B cell (primary cell): Measurements from ENCODE around the gene BID. TPM values are rescaled to one million over a fixed set of nuclear protein-coding genes. Genes with fewer than 3 reads are reported as not detected.

ENCODE experiments used
- ATAC-seq: fragments of 200-7000 bp; cut with Tn5 transposase; one replicate; pipeline ENCODE4 v1.10.0; 2021; ENCODE audit warnings: low read depth, mild to moderate bottlenecking, moderate number of reproducible peaks, moderate library complexity
- CTCF ChIA-PET: fragments of 350-600 bp; sonication (Branson Sonifier 250); formaldehyde crosslinking; loops from one replicate; lab custom pipeline; 2021; ENCODE audit warnings: antibody characterized with exemption, inconsistent platforms; lab: Charles Lee
- POLR2A ChIA-PET: fragments of 350-600 bp; sonication (Branson Sonifier 250); formaldehyde crosslinking; loops from one replicate; lab custom pipeline; 2021; ENCODE audit warnings: antibody characterized with exemption; lab: Charles Lee
- DNase-seq: peaks from one replicate; pipeline ENCODE4 v3.0.0; 2013
- H2AFZ ChIP-seq: 2 replicates; pipeline ENCODE4 v1.6.1; 2012; ENCODE audit warnings: mild to moderate bottlenecking, low read depth, low read length; ENCODE audit not compliant: insufficient read depth, poor library complexity, severe bottlenecking
- H3K27ac ChIP-seq, 2 donors: 1 replicate in 1 of 2; 2 replicates in 1 of 2; pipeline ENCODE4 v1.5.1; 2012 to 2013; ENCODE audit warnings: low read length in 2 of 2, mild to moderate bottlenecking in 2 of 2, moderate library complexity in 1 of 2
- H3K27me3 ChIP-seq, 4 experiments: fragments of 200-600 bp in 1 of 4; sonication (generic) in 1 of 4; replicated peaks in 1 of 4; 1 replicate in 2 of 4; 2 replicates in 2 of 4; pipeline versions ENCODE4 v1.6.1 to v1.7.0; 2013 to 2016; ENCODE audit warnings: low read length in 3 of 4, mild to moderate bottlenecking in 2 of 4, mixed read lengths in 1 of 4, moderate library complexity in 1 of 4; ENCODE audit not compliant: insufficient read depth in 4 of 4, control insufficient read depth in 3 of 4; ENCODE audit errors: control extremely low read depth in 1 of 4
- H3K36me3 ChIP-seq, 2 experiments: replicated peaks in 1 of 2; 1 replicate in 1 of 2; 2 replicates in 1 of 2; pipeline versions ENCODE4 v1.6.1 to v1.7.1; 2013; ENCODE audit warnings: low read length in 1 of 2; ENCODE audit not compliant: insufficient read depth in 2 of 2, control insufficient read depth in 1 of 2; ENCODE audit errors: control extremely low read depth in 1 of 2, extremely low read depth in 1 of 2
- H3K4me1 ChIP-seq, 2 donors: fragments of 200-600 bp in 1 of 2; sonication (generic) in 1 of 2; 1 replicate in 1 of 2; 2 replicates in 1 of 2; pipeline versions ENCODE4 v1.5.1 to v1.6.1; 2013 to 2017; ENCODE audit warnings: low read length in 2 of 2; ENCODE audit not compliant: control insufficient read depth in 2 of 2, insufficient read depth in 2 of 2
- H3K4me2 ChIP-seq: replicated peaks from 2 replicates; pipeline ENCODE3; 2012; ENCODE audit warnings: mild to moderate bottlenecking, low read depth, low read length; ENCODE audit not compliant: poor library complexity, severe bottlenecking
- H3K4me3 ChIP-seq, 5 experiments: fragments of 200-600 bp in 1 of 5; sonication (generic) in 1 of 5; 1 replicate in 3 of 5; 2 replicates in 2 of 5; pipeline versions ENCODE4 v1.5.1 to v1.7.0; 2011 to 2016; ENCODE audit warnings: low read length in 4 of 5, mild to moderate bottlenecking in 4 of 5, low read depth in 2 of 5, control low read depth in 1 of 5, moderate library complexity in 1 of 5; ENCODE audit not compliant: insufficient read depth in 1 of 5; ENCODE audit errors: control extremely low read depth in 1 of 5, extremely low read depth in 1 of 5
- H3K79me2 ChIP-seq: fragments of 200-600 bp; sonication (generic); one replicate; pipeline ENCODE4 v1.6.0; 2016; ENCODE audit warnings: low read length; ENCODE audit not compliant: control insufficient read depth, insufficient read depth
- H3K9ac ChIP-seq: fragments of 200-600 bp; sonication (generic); 2 replicates; pipeline ENCODE4 v1.6.1; 2017; ENCODE audit warnings: mild to moderate bottlenecking, low read length, moderate library complexity
- H3K9me3 ChIP-seq, 3 donors: one replicate each; pipeline versions ENCODE4 v1.6.1 to v1.7.1; 2013; ENCODE audit warnings: low read length in 2 of 3; ENCODE audit not compliant: control insufficient read depth in 2 of 3, insufficient read depth in 1 of 3; ENCODE audit errors: control extremely low read depth in 1 of 3
- H4K20me1 ChIP-seq: 2 replicates; pipeline ENCODE4 v1.6.0; 2012; ENCODE audit warnings: mild to moderate bottlenecking, low read length; ENCODE audit not compliant: insufficient read depth, control insufficient read depth, poor library complexity, severe bottlenecking
- H3K27ac Mint-ChIP-seq: one replicate; pipeline ENCODE4 v1.8.0; 2021; ENCODE audit warnings: mixed read lengths
- H3K27me3 Mint-ChIP-seq: one replicate; pipeline ENCODE4 v1.8.0; 2021; ENCODE audit warnings: mixed read lengths
- H3K4me1 Mint-ChIP-seq: one replicate; pipeline ENCODE4 v1.8.0; 2021; ENCODE audit warnings: mixed read lengths
- H3K4me3 Mint-ChIP-seq: one replicate; pipeline ENCODE4 v1.8.0; 2021; ENCODE audit warnings: mixed read lengths
- H3K9me3 Mint-ChIP-seq: one replicate; pipeline ENCODE4 v1.8.0; 2022; ENCODE audit warnings: mixed read lengths; ENCODE audit not compliant: insufficient read depth
- CTCF ChIP-seq: fragments of 200-600 bp; IDR thresholded peaks from one replicate; pipeline ENCODE4 v1.8.0; 2022; ENCODE audit warnings: antibody characterized with exemption, mild to moderate bottlenecking
- EZH2 ChIP-seq: IDR thresholded peaks from 2 replicates; pipeline ENCODE4 v1.6.1; 2012; ENCODE audit warnings: borderline replicate concordance, low read depth, mild to moderate bottlenecking, moderate library complexity, low read length; ENCODE audit not compliant: insufficient read depth, poor library complexity, severe bottlenecking
- WGBS: methylation state at CpG from one replicate; pipeline ENCODE4 v1.1.5; 2013; ENCODE audit warnings: missing lambda C conversion rate; ENCODE audit not compliant: insufficient coverage; 5-methylcytosine and 5-hydroxymethylcytosine counted together
- intact Hi-C: fragments of 100-400 bp; cut with micrococcal nuclease; formaldehyde crosslinking; loops from one replicate; pipeline ENCODE4 v1.10.0; 2022
- polyA plus RNA-seq: library from polyadenylated mRNA; depleted of rRNA; stranded (reverse); fragments of >200 nt; gene quantifications from 2 replicates; pipeline ENCODE4 v1.2.3, GENCODE V29; 2012
- total RNA-seq, 2 donors: library from RNA; stranded (reverse); fragments of 120-200 nt in 1 of 2; gene quantifications; 1 replicate in 1 of 2; 2 replicates in 1 of 2; pipeline versions ENCODE4 v1.2.3 to v1.2.4, GENCODE V29; 2013 to 2022

Gene BID
- total and polyA plus RNA-seq, 2 donors (not counting 1 experiment from before 2014, with no cell fraction given), result 17.5 to 23.3 TPM

GRCh38 chr22:17786435-17787161 is 12.3 kb upstream of the BID start:
- no peaks in the 10 kb centered on the region for H3K9me3 ChIP-seq
- Mint-ChIP-seq H3K9me3 (no peaks in the 10 kb centered on the region), H3K27me3 (no peaks in the 10 kb centered on the region), H3K4me3 (no peak overlapping the region), H3K4me1 (peaks cover 11% of the 10 kb centered on the region), H3K27ac (no peak overlapping the region)
- intact Hi-C loops, result no loop called here
- no peaks in the 10 kb centered on the region for H3K27me3 ChIP-seq
- H3K4me1 ChIP-seq, result peaks cover 0 to 5% of the 10 kb centered on the region in 2 donors
- no peak overlapping the region for H3K9ac ChIP-seq
- peaks cover 13% of the 10 kb centered on the region for H4K20me1 ChIP-seq
- no peaks in the 10 kb centered on the region for H3K79me2 ChIP-seq
- TF ChIP-seq EZH2 (no peak), CTCF (no peak)
- no peak overlapping the region for H3K4me3 ChIP-seq
- no peak for DNase-seq
- peaks cover 0 to 40% of the 10 kb centered on the region in 2 experiments for H3K36me3 ChIP-seq
- no peak overlapping the region for H3K4me2 ChIP-seq
- CTCF ChIA-PET, result interaction anchor here (0.7 to 4.9 kb wide), 15 partner anchors 9 to 289 kb away, joined by 3 to 109 read pairs (median 14); partner anchors contain the start of gene BID
- POLR2A ChIA-PET, result interaction anchor here (3.4 kb wide), 1 partner anchor 14 kb away, joined by 14 read pairs; the partner anchor contains the start of gene BID
- no peak overlapping the region for H2AFZ ChIP-seq
- no peak overlapping the region for H3K27ac ChIP-seq
- WGBS, result 94% methylated on average over 18 of the region's 18 CpGs
- ATAC-seq, result no peak
